DND-41 (cell line): ENCODE data around the gene BEND2.

Experiments used
- ATAC-seq: fragments of 200-7000 bp; cut with Tn5 transposase; 3 replicates; pipeline ENCODE4 v1.9.1; 2021; ENCODE audit warnings: low read depth; ENCODE audit not compliant: insufficient read depth
- DNase-seq: peaks from one replicate; pipeline ENCODE4 v3.0.0-alpha.2; 2020
- H2AFZ ChIP-seq: 2 replicates; pipeline ENCODE4 v1.6.0; 2012; ENCODE audit warnings: low read depth, low read length
- H3K27ac ChIP-seq: 2 replicates; pipeline ENCODE4 v1.5.1; 2012; ENCODE audit warnings: low read length, inconsistent platforms
- H3K27me3 ChIP-seq: fragments of 200-600 bp; sonication (generic); 2 replicates; pipeline ENCODE4 v1.6.0; 2012; ENCODE audit warnings: low read length, mild to moderate bottlenecking, inconsistent platforms; ENCODE audit not compliant: insufficient read depth, poor library complexity
- H3K36me3 ChIP-seq: 2 replicates; pipeline ENCODE4 v1.5.1; 2012; ENCODE audit warnings: low read length, inconsistent platforms; ENCODE audit not compliant: insufficient read depth
- H3K4me1 ChIP-seq: 2 replicates; pipeline ENCODE4 v1.5.1; 2012; ENCODE audit warnings: mild to moderate bottlenecking, low read length; ENCODE audit not compliant: insufficient read depth
- H3K4me2 ChIP-seq: 2 replicates; pipeline ENCODE4 v1.6.0; 2012; ENCODE audit warnings: mild to moderate bottlenecking, moderate library complexity, low read length, inconsistent platforms; ENCODE audit not compliant: insufficient read depth
- H3K4me3 ChIP-seq, 2 experiments: fragments of 200-600 bp in 1 of 2; shearing (Covaris generic) in 1 of 2; 2 replicates each; pipeline ENCODE4 v1.5.1; 2012 to 2016; ENCODE audit warnings: inconsistent platforms in 2 of 2, low read length in 2 of 2, mild to moderate bottlenecking in 2 of 2, low read depth in 1 of 2, moderate library complexity in 1 of 2
- H3K79me2 ChIP-seq: 2 replicates; pipeline ENCODE4 v1.6.0; 2012; ENCODE audit warnings: low read length, inconsistent platforms; ENCODE audit not compliant: insufficient read depth
- H3K9ac ChIP-seq: 2 replicates; pipeline ENCODE4 v1.6.0; 2012; ENCODE audit warnings: low read depth, mild to moderate bottlenecking, inconsistent platforms, low read length, moderate library complexity
- H3K9me3 ChIP-seq: 2 replicates; pipeline ENCODE4 v1.5.1; 2012; ENCODE audit warnings: low read length, moderate library complexity, mild to moderate bottlenecking, inconsistent platforms; ENCODE audit not compliant: insufficient read depth, severe bottlenecking
- H4K20me1 ChIP-seq: 2 replicates; pipeline ENCODE4 v1.6.0; 2012; ENCODE audit warnings: low read length; ENCODE audit not compliant: insufficient read depth
- CTCF ChIP-seq: IDR thresholded peaks from 2 replicates; pipeline ENCODE4 v1.5.1; 2012; ENCODE audit warnings: borderline replicate concordance, low read length, moderate library complexity, mild to moderate bottlenecking; ENCODE audit not compliant: poor library complexity, severe bottlenecking; ENCODE audit errors: extremely low read depth
- EZH2 ChIP-seq: IDR thresholded peaks from 3 replicates; pipeline ENCODE4 v1.6.1; 2012; ENCODE audit warnings: borderline replicate concordance, low read depth, mild to moderate bottlenecking, moderate library complexity, low read length, inconsistent platforms; ENCODE audit not compliant: severe bottlenecking

Gene BEND2

GRCh38 chrX:18174209-18174608, 46.5 kb downstream of the BEND2 start:
- Histone ChIP-seq H3K4me3 (no peak overlapping the region), H4K20me1 (no peaks in the 10 kb centered on the region), H3K9ac (no peak overlapping the region), H3K36me3 (no peaks in the 10 kb centered on the region), H3K4me1 (no peaks in the 10 kb centered on the region), H3K9me3 (no peaks in the 10 kb centered on the region), H3K79me2 (no peaks in the 10 kb centered on the region), H3K4me2 (no peak overlapping the region), H2AFZ (no peak overlapping the region), H3K27ac (no peak overlapping the region), H3K27me3 (no peaks in the 10 kb centered on the region)
- ATAC-seq = no peak
- no peak for TF ChIP-seq CTCF
- TF ChIP-seq EZH2 = no peak
- DNase-seq = no peak

GRCh38 chrX:18173494-18174180, 47.0 kb downstream of the BEND2 start:
- Histone ChIP-seq H3K9me3 (no peaks in the 10 kb centered on the region), H3K9ac (no peak overlapping the region), H4K20me1 (no peaks in the 10 kb centered on the region), H3K4me2 (no peak overlapping the region), H3K79me2 (no peaks in the 10 kb centered on the region), H3K27ac (no peak overlapping the region), H3K36me3 (no peaks in the 10 kb centered on the region), H3K4me1 (no peaks in the 10 kb centered on the region), H2AFZ (no peak overlapping the region), H3K4me3 (no peak overlapping the region), H3K27me3 (no peaks in the 10 kb centered on the region)
- no peak for TF ChIP-seq CTCF
- TF ChIP-seq EZH2 = no peak
- ATAC-seq (no peak), DNase-seq (no peak)

GRCh38 chrX:18172970-18173369, 47.7 kb downstream of the BEND2 start:
- Histone ChIP-seq H3K9me3 (no peaks in the 10 kb centered on the region), H3K9ac (no peak overlapping the region), H2AFZ (no peak overlapping the region), H3K27ac (no peak overlapping the region), H4K20me1 (no peaks in the 10 kb centered on the region), H3K4me2 (no peak overlapping the region), H3K79me2 (no peaks in the 10 kb centered on the region), H3K36me3 (no peaks in the 10 kb centered on the region), H3K27me3 (no peaks in the 10 kb centered on the region), H3K4me3 (no peak overlapping the region), H3K4me1 (no peaks in the 10 kb centered on the region)
- DNase-seq = no peak
- TF ChIP-seq CTCF (no peak), EZH2 (no peak)
- no peak for ATAC-seq

DNA sequence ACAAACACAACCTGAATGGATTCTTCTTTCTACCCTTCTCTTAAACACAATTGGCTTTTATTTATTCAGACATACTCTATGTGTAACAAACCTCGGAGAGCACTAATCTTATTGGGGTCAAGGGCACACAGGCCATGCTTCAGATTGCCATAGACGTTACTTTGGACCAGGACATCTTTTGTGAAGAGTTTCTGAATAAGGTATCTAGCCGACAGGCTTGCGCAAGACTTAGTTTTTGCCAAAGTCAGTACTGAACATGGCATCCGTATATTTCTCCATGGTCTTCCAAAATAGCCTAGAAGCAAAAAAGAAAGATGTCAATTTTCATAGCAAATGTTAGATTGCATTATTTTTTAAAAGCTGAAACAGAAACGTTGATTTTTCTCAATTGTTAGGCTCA, 49.8 kb downstream of the BEND2 start:
- ATAC-seq (no peak), DNase-seq (no peak)
- Histone ChIP-seq H2AFZ (no peak overlapping the region), H3K4me1 (no peaks in the 10 kb centered on the region), H3K4me2 (no peak overlapping the region), H3K9ac (no peak overlapping the region), H3K4me3 (no peak overlapping the region), H3K27ac (no peak overlapping the region), H3K79me2 (no peaks in the 10 kb centered on the region), H4K20me1 (no peaks in the 10 kb centered on the region), H3K27me3 (no peaks in the 10 kb centered on the region), H3K9me3 (no peaks in the 10 kb centered on the region), H3K36me3 (no peaks in the 10 kb centered on the region)
- TF ChIP-seq EZH2 (no peak), CTCF (no peak)
